ENCODE results near the gene AAR2.

The AAR2 gene

DNA sequence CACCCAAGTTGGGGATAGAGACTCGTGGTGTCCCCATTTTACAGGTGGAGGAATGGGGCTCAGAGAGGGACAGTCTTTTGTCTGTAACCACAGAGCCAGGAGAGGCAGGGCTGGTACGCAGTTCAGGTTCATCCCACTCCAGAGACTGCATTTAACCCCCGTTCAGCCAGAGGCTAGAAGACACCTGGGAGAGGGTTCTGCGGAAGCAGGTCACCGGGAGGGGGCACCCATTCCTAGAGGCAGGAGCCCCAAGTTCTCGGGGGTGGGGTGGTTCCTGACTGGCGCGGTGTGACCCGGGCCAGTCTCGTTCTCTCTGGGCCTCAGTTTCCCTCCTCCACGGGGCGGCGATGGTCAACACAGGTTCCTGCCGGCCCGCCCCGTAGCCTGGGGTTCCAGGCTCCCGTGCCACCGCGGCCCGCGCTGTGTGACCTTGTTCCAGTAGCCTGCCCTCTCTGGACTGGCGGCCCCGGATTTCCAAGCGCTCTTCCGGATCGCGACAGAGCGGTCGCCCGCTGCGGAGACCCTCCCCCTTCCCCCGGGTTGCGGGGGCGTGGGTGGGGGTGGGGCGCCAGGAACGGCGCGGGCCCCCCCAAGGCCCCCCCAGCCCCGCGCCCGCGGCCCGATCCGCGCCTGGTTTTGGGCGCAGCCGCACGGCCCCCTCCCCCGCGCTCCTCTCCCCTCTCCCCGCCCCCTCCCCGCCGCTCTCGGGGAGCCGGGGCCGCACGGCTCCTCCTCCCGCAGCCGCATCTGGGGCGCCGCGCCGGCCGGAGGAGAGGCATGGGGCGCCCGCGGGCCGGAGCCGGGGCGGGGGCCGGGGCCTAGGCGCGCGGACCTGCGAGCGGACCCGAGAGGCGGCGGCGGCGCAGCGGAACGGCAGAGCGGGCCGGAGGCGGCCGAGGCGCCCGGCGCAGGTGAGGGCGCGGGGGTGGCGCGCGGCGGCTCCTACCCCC, 69.6 kb downstream of the AAR2 start, which contains the start of gene DLGAP4:
DLGAP4 (plus strand) TSS at position 738 of the 950 bp plus-strand sequence. CDS start 125,379 bp downstream, outside the sequence.
- CTCF ChIA-PET, result no interaction called here
- POLR2A ChIA-PET, result no interaction called here
- TF ChIP-seq, protein P1, sequence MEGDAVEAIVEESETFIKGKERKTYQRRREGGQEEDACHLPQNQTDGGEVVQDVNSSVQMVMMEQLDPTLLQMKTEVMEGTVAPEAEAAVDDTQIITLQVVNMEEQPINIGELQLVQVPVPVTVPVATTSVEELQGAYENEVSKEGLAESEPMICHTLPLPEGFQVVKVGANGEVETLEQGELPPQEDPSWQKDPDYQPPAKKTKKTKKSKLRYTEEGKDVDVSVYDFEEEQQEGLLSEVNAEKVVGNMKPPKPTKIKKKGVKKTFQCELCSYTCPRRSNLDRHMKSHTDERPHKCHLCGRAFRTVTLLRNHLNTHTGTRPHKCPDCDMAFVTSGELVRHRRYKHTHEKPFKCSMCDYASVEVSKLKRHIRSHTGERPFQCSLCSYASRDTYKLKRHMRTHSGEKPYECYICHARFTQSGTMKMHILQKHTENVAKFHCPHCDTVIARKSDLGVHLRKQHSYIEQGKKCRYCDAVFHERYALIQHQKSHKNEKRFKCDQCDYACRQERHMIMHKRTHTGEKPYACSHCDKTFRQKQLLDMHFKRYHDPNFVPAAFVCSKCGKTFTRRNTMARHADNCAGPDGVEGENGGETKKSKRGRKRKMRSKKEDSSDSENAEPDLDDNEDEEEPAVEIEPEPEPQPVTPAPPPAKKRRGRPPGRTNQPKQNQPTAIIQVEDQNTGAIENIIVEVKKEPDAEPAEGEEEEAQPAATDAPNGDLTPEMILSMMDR (IDR thresholded peaks at IDR 0.05; ENCODE audit: insufficient read depth, low read length, missing control alignments), result no peak
- no peak for DNase-seq (ENCODE audit: low read depth, low spot score)
- H3K4me3 ChIP-seq (ENCODE audit: low read depth, low read length), result no peak within 1 kb of the TSS

Data from AG04449 (cell line).